GM12874 (cell line): ENCODE data around the gene AFAP1.

ENCODE experiments used
- CTCF ChIP-seq: IDR thresholded peaks from 2 replicates; pipeline ENCODE4 v1.5.1; 2011; ENCODE audit warnings: low read depth, mild to moderate bottlenecking, control low read depth, low read length, moderate library complexity; ENCODE audit not compliant: insufficient read depth

The AFAP1 gene

GRCh38 chr4:7787067-7787466, 152.6 kb downstream of the AFAP1 start:
- no peak for TF ChIP-seq CTCF

- no peak for TF ChIP-seq CTCF
These were observed 153.1 kb downstream of the AFAP1 start for GRCh38 chr4:7786517-7786916.

GRCh38 chr4:7786040-7786439, 153.6 kb downstream of the AFAP1 start:
- no peak for TF ChIP-seq CTCF

- TF ChIP-seq CTCF: no peak
These were observed 154.6 kb downstream of the AFAP1 start for GRCh38 chr4:7785017-7785416.

- no peak for TF ChIP-seq CTCF
These were observed 155.4 kb downstream of the AFAP1 start for GRCh38 chr4:7784131-7784870.

- no peak for TF ChIP-seq CTCF
These were observed 156.1 kb downstream of the AFAP1 start for GRCh38 chr4:7783541-7783940.

- TF ChIP-seq CTCF: no peak
These were observed 156.9 kb downstream of the AFAP1 start for GRCh38 chr4:7782783-7783182.
